Choroid plexus epithelial cell (primary cell): Measurements from ENCODE around the gene PTPN23.

Experiments
- DNase-seq: peaks from one replicate; pipeline ENCODE4 v3.0.0-alpha.2; 2010; ENCODE audit warnings: low read depth
- H3K4me3 ChIP-seq: 2 replicates; pipeline ENCODE4 v1.5.1; 2011; ENCODE audit warnings: low read depth, mild to moderate bottlenecking, control low read depth, low read length, moderate library complexity
- CTCF ChIP-seq: conservative IDR thresholded peaks from 2 replicates; pipeline ENCODE4 v1.5.1; 2011; ENCODE audit warnings: low read depth, mild to moderate bottlenecking, control low read depth, inconsistent platforms, low read length, moderate library complexity

Gene PTPN23

GRCh38 chr3:47425959-47426358 lies 45.1 kb downstream of the PTPN23 start:
- TF ChIP-seq CTCF = no peak
- no peak overlapping the region for H3K4me3 ChIP-seq
- DNase-seq = no peak

GRCh38 chr3:47427866-47428265 lies 47.0 kb downstream of the PTPN23 start:
- DNase-seq = no peak
- TF ChIP-seq CTCF = no peak
- H3K4me3 ChIP-seq = no peak overlapping the region

GRCh38 chr3:47428662-47429061 lies 47.8 kb downstream of the PTPN23 start:
- H3K4me3 ChIP-seq = no peak overlapping the region
- no peak for DNase-seq
- TF ChIP-seq CTCF = no peak

- no peak overlapping the region for H3K4me3 ChIP-seq
- no peak for DNase-seq
- no peak for TF ChIP-seq CTCF
Observed at GRCh38 chr3:47429476-47430270, 48.9 kb downstream of the PTPN23 start.

GRCh38 chr3:47430606-47431005 lies 49.8 kb downstream of the PTPN23 start:
- TF ChIP-seq CTCF = no peak
- DNase-seq = no peak
- no peak overlapping the region for H3K4me3 ChIP-seq

GRCh38 chr3:47431225-47431624 lies 50.4 kb downstream of the PTPN23 start:
- H3K4me3 ChIP-seq = no peak overlapping the region
- no peak for TF ChIP-seq CTCF
- no peak for DNase-seq

GRCh38 chr3:47432673-47433072 lies 51.9 kb downstream of the PTPN23 start:
- no peak for TF ChIP-seq CTCF
- no peak overlapping the region for H3K4me3 ChIP-seq
- DNase-seq = no peak
